ENCODE data around the gene KDM2B.

DNA sequence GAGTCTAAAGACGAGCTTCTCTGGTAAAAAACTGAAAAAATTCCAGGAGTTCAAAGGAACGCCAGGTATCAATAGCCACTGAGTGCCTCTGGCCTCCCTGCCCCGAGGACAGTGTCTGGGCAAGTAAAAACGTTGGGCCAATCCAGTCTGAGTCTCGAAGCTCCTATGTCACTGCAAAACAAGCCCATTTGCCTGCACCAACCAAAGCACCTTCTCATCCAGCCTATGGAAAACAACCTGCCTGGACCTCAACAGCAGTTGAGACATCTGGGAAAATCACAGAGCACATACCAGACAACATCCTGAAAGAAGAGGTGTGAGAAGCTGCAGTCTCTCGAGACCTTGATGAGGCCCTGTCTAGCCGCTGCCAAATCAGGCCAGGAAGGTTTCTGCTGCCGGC lies 124.3 kb downstream of the KDM2B start:
- TF ChIP-seq, protein P1, sequence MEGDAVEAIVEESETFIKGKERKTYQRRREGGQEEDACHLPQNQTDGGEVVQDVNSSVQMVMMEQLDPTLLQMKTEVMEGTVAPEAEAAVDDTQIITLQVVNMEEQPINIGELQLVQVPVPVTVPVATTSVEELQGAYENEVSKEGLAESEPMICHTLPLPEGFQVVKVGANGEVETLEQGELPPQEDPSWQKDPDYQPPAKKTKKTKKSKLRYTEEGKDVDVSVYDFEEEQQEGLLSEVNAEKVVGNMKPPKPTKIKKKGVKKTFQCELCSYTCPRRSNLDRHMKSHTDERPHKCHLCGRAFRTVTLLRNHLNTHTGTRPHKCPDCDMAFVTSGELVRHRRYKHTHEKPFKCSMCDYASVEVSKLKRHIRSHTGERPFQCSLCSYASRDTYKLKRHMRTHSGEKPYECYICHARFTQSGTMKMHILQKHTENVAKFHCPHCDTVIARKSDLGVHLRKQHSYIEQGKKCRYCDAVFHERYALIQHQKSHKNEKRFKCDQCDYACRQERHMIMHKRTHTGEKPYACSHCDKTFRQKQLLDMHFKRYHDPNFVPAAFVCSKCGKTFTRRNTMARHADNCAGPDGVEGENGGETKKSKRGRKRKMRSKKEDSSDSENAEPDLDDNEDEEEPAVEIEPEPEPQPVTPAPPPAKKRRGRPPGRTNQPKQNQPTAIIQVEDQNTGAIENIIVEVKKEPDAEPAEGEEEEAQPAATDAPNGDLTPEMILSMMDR (IDR thresholded peaks at IDR 0.05; ENCODE audit: low read length) = no peak
- no peak for TF ChIP-seq EZH2phosphoT487 (IDR thresholded peaks at IDR 0.05; ENCODE audit: low read length)
- TF ChIP-seq EZH2 (optimal IDR thresholded peaks at IDR 0.05; ENCODE audit: low read depth, low read length) = no peak

Data from MM.1S (cell line).